GM18517 (cell line): Measurements from ENCODE around the gene NAXE.
"Not testable (repeated sequence)": the region's sequence is repeated elsewhere in the genome, so short reads cannot be mapped to it uniquely, and the experiment has no call there.

Experiments
- ATAC-seq: cut with Tn5 transposase; IDR thresholded peaks from one replicate; pipeline ENCODE4 v1.9.1; 2021; ENCODE audit warnings: mild to moderate bottlenecking, moderate library complexity; ENCODE audit not compliant: unreplicated experiment

The NAXE gene

GRCh38 chr1:156591432-156592157 is at the start of gene NAXE:
Gene NAXE, plus strand, starts transcription at chr1:156591776. Its CDS starts 29 bp downstream, at chr1:156591805.
- ATAC-seq: peak; percentile 68

GRCh38 chr1:156543066-156543465 is 48.5 kb upstream of the NAXE start:
- no peak for ATAC-seq

- ATAC-seq: no peak
Observed at GRCh38 chr1:156544592-156545102, 46.9 kb upstream of the NAXE start.

GRCh38 chr1:156546267-156546666 is 45.3 kb upstream of the NAXE start:
- ATAC-seq: no peak

- no peak for ATAC-seq
Observed at GRCh38 chr1:156547434-156547833, 44.1 kb upstream of the NAXE start.

GRCh38 chr1:156547982-156548381 is 43.6 kb upstream of the NAXE start:
- no peak for ATAC-seq

GRCh38 chr1:156549390-156549789 is 42.2 kb upstream of the NAXE start:
- ATAC-seq: no peak

GRCh38 chr1:156549831-156550230 is 41.7 kb upstream of the NAXE start:
- no peak for ATAC-seq

- ATAC-seq: no peak
Observed at GRCh38 chr1:156550346-156550745, 41.2 kb upstream of the NAXE start.

GRCh38 chr1:156551066-156551643 is 40.4 kb upstream of the NAXE start:
- no peak for ATAC-seq

GRCh38 chr1:156551869-156552268 is 39.7 kb upstream of the NAXE start:
- ATAC-seq: no peak

GRCh38 chr1:156552518-156552917 is 39.1 kb upstream of the NAXE start:
- no peak for ATAC-seq

- not testable (repeated sequence) for ATAC-seq
Observed at GRCh38 chr1:156552937-156553336, 38.6 kb upstream of the NAXE start.

GRCh38 chr1:156553860-156554485 is 37.6 kb upstream of the NAXE start:
- ATAC-seq: no peak

- ATAC-seq: no peak
Observed at GRCh38 chr1:156554971-156555370, 36.6 kb upstream of the NAXE start.

- no peak for ATAC-seq
Observed at GRCh38 chr1:156555715-156556114, 35.9 kb upstream of the NAXE start.

GRCh38 chr1:156556354-156556753 is 35.2 kb upstream of the NAXE start:
- ATAC-seq: no peak

- ATAC-seq: no peak
Observed at GRCh38 chr1:156559086-156559796, 32.3 kb upstream of the NAXE start.

GRCh38 chr1:156559797-156560385 is 31.7 kb upstream of the NAXE start:
- no peak for ATAC-seq

- no peak for ATAC-seq
Observed at GRCh38 chr1:156560585-156561163, 30.9 kb upstream of the NAXE start.

- no peak for ATAC-seq
Observed at GRCh38 chr1:156565519-156565918, 26.1 kb upstream of the NAXE start.
